Lung (tissue), 12 donors: Measurements from ENCODE around the gene AGAP1. TPM values are rescaled to one million over a fixed set of nuclear protein-coding genes. Genes with fewer than 3 reads are reported as not detected.

Experiments
- ATAC-seq: fragments of 200-7000 bp; cut with Tn5 transposase; one replicate; pipeline ENCODE4 v1.9.1; 2020; ENCODE audit warnings: moderate number of reproducible peaks; ENCODE audit not compliant: insufficient read depth, low FRiP score
- DNase-seq, 3 donors: peaks; one replicate each; pipeline ENCODE4 v3.0.0-alpha.2; 2013 to 2017
- H3K27ac ChIP-seq, 2 donors: one replicate each; pipeline ENCODE4 v1.5.1; 2013; ENCODE audit warnings: mild to moderate bottlenecking in 2 of 2, moderate library complexity in 2 of 2, control low read depth in 1 of 2, inconsistent platforms in 1 of 2, low read depth in 1 of 2, low read length in 1 of 2
- H3K27me3 ChIP-seq, 3 donors: one replicate each; pipeline ENCODE4 v1.5.1; 2013; ENCODE audit warnings: low read length in 2 of 3; ENCODE audit not compliant: control insufficient read depth in 3 of 3, insufficient read depth in 3 of 3
- H3K36me3 ChIP-seq, 4 donors: one replicate each; pipeline ENCODE4 v1.5.1; 2013; ENCODE audit warnings: low read length in 4 of 4, mild to moderate bottlenecking in 1 of 4, moderate library complexity in 1 of 4; ENCODE audit not compliant: control insufficient read depth in 4 of 4, insufficient read depth in 4 of 4
- H3K4me1 ChIP-seq, 5 donors: one replicate each; pipeline ENCODE4 v1.5.1; 2013; ENCODE audit warnings: low read length in 5 of 5, mild to moderate bottlenecking in 2 of 5, moderate library complexity in 1 of 5; ENCODE audit not compliant: control insufficient read depth in 5 of 5, insufficient read depth in 5 of 5
- H3K4me3 ChIP-seq: one replicate; pipeline ENCODE4 v1.5.1; 2013; ENCODE audit warnings: mild to moderate bottlenecking, control low read depth, moderate library complexity
- H3K9ac ChIP-seq, 2 donors: one replicate each; pipeline ENCODE4 v1.5.1; 2013; ENCODE audit warnings: low read length in 2 of 2, control low read depth in 1 of 2; ENCODE audit not compliant: insufficient read depth in 1 of 2
- H3K9me3 ChIP-seq, 4 donors: one replicate each; pipeline ENCODE4 v1.5.1; 2013; ENCODE audit warnings: low read length in 3 of 4, mild to moderate bottlenecking in 1 of 4, moderate library complexity in 1 of 4; ENCODE audit not compliant: control insufficient read depth in 4 of 4, insufficient read depth in 3 of 4
- CTCF ChIP-seq: IDR thresholded peaks from 2 replicates; pipeline ENCODE4 v1.5.1; 2012; ENCODE audit warnings: mild to moderate bottlenecking; ENCODE audit errors: control extremely low read depth, extremely low read depth
- WGBS, 2 donors: extraction: QIAGEN DNeasy Blood & Tissue Kit; methylation state at CpG; one replicate each; pipeline ENCODE4 v1.1.7; 2013; 5-methylcytosine and 5-hydroxymethylcytosine counted together
- polyA plus RNA-seq, 2 donors: library from polyadenylated mRNA; stranded (reverse); fragments of 200-250 nt; gene quantifications; one replicate each; pipeline ENCODE4 v1.2.1, GENCODE V29; 2013
- total RNA-seq, 2 donors: library from RNA; depleted of rRNA in 1 of 2; stranded (reverse); fragments of >200 nt in 1 of 2; gene quantifications; one replicate each; pipeline ENCODE4 v1.2.1, GENCODE V29; 2014 to 2021
- donor health status: control.
- donor health status: control.
- donor health status: Bipolar disorder and iron deficiency.
- donor health status: healthy.
- donor health status: DM: yes; HTN: yes; CAD: no.

Gene AGAP1
- total and polyA plus RNA-seq, 4 donors, result 6.6 to 39.4 (median 20.2) TPM

DNA sequence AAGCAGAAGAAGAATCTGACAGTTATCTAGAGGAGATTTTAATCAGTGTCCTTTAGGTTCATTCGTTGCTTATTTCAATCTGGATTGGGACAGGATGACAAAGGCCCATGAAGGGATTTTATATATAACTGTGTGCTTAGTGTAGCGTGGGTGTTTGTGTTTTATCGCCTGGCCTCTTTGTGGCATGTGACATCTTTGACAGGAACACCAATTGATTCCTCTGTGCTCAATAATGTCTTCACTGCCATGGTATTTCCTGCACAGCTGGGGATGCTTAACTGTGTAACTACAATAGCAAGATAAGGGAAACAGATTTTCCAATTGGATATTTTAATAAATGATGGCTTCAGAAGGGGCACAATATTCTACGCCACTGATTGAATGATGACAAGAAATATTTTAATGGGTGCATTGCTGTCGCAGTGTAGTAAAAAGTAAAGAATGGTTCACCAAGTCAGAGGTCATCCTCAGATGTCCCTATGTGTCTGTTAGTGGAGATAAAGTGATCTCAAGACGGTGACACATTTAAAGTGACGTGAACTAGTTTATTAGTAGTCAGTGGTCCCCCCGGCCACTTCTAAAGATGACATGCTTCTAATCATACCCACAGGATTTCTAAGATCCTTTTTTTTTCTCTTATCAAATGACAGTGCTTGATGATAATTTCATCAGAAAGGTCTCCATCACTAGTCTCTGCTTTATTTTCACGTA lies 160.4 kb downstream of the AGAP1 start:
- Histone ChIP-seq H3K9ac (no peak overlapping the region), H3K4me3 (no peak overlapping the region), H3K4me1 (peaks cover 1 to 15% (median 5%) of the 10 kb centered on the region in 5 donors), H3K27ac (no peak overlapping the region), H3K9me3 (no peaks in the 10 kb centered on the region), H3K27me3 (no peaks in the 10 kb centered on the region), H3K36me3 (no peaks in the 10 kb centered on the region)
- ATAC-seq, result no peak
- DNase-seq, result peak in 1 of 3 donors; percentile 36
- WGBS, 2 donors, result 57 to 68% methylated on average over 9 of the region's 9 CpGs
- no peak for TF ChIP-seq CTCF

- Histone ChIP-seq H3K4me3 (no peak overlapping the region), H3K9ac (peak overlapping the region in 1 of 2 donors; percentile 7), H3K9me3 (no peaks in the 10 kb centered on the region), H3K36me3 (no peaks in the 10 kb centered on the region), H3K27ac (no peak overlapping the region), H3K4me1 (peaks cover 3 to 27% (median 7%) of the 10 kb centered on the region in 5 donors), H3K27me3 (no peaks in the 10 kb centered on the region)
- DNase-seq (peak; percentile 48 to 75 (median 60)), ATAC-seq (peak; percentile 30)
- 20 to 30% methylated on average over 20 of the region's 20 CpGs for WGBS, 2 donors
- no peak for TF ChIP-seq CTCF
Observed at GRCh38 chr2:235658351-235659174, 164.7 kb downstream of the AGAP1 start.

DNA sequence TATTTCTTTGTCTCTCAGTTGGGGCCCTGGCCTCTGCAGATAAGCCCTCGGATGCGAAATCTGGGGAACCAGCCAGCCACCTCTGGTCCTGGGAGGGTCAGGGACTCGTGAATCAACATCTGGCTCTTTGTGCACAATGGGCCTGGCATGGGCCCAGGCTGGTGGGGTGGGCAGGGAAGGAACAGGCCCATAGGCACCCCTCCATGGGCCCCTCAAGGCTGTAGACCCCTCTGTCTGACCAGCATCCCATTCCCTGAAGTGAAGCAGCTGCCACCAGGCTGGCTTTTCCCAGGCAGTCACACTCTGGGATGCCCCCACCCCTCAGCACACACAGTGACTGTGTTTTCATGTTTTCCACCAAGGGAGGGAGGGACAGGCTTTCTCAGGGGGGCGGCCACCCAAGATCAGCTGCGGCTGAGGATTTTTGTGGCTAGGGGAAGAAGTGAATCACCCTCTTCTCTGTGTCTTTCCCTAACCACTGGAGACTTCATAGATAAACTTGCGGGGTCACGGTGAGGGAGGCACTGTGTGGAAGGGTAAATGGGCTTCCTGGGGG lies 166.0 kb downstream of the AGAP1 start:
- 65 to 74% methylated on average over 7 of the region's 7 CpGs for WGBS, 2 donors
- DNase-seq, result peak in 1 of 3 donors; percentile 35

More for the DNA sequence above, 166.0 kb downstream of the AGAP1 start:
- Histone ChIP-seq H3K9me3 (no peaks in the 10 kb centered on the region), H3K27me3 (no peaks in the 10 kb centered on the region), H3K4me3 (no peak overlapping the region), H3K36me3 (no peaks in the 10 kb centered on the region), H3K4me1 (peaks cover 0 to 23% (median 5%) of the 10 kb centered on the region in 5 donors), H3K27ac (no peak overlapping the region), H3K9ac (no peak overlapping the region)
- TF ChIP-seq CTCF, result no peak
- no peak for ATAC-seq
